ENCODE measurements around the gene AOPEP.

The AOPEP gene

DNA sequence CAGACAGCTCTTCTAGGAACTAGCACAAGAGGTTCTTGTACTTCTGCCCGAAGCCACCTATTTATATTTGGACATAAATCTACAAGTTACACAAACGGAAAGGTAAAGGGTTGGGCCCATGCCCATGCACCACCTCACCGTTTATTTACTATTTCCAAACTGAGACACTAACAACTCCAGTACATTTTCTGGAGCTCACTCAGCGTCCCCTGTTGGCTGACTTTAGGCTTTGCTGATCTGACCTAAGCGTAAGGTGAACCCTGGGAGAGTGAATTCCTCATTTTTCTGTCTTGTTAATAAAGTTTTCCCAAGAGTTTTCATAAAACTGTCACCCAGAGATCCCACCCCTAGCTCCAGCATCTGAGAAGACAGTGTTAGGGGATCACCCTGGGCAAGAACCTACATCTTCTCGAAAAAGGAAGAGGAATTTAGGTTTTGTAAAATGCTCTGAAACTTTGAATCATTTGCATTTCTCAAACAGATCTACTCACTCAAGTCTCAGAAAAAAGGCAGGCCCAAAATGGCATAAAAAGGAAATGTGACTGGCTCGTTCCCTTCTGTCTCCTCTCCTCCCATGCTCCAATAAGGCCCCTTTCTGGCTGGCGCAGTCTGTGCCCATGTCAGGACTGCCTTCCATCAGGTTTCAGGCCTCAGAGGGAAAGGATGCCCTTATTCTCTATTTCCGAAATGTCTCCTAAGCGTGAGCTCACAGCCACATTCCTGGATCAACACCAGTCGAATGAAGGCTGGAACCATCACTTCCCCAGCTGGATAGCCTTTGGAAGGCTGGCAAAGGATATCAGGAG is 389.7 kb downstream of the AOPEP start:
- no peak for DNase-seq (ENCODE audit: low spot score)

DNA sequence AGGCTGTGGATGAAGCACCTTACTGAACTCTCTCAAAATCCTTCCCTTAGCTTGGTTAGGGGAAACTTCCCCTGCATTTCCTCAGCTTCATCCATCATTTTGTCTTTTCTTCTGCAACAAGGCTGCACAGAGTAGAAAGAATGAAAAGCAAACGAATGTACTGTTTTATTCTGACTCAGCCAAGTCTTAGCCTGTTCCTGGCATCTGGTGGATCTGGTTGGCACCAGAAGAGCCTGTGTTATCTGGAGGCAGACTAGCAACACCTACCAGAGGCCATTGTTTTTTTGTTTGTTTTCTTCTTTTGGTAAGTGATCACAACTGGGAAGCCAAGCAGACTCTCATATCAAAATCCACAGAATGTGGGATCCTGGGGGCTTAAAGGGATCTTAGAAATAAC is 390.3 kb downstream of the AOPEP start:
- no peak for DNase-seq (ENCODE audit: low spot score)

DNA sequence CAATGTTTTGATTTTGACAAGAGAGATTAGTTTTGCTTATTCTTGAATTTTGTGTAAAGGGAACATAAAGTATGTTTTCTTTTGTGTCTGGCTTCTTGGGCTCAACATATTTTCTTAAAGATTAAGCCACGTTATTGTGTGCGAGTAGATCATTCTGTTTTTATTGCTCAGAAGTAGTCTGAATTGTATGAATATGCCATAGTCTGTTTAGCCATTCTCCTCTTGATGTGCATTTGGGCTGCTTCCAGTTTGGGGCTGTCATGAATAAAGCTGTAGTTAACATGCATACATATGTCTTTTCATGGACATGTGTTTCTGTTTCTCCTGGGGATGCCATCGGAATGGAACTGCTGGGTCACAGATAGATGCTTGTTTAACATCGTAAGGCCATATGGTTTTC is 392.1 kb downstream of the AOPEP start:
- no peak for DNase-seq (ENCODE audit: low spot score)

DNA sequence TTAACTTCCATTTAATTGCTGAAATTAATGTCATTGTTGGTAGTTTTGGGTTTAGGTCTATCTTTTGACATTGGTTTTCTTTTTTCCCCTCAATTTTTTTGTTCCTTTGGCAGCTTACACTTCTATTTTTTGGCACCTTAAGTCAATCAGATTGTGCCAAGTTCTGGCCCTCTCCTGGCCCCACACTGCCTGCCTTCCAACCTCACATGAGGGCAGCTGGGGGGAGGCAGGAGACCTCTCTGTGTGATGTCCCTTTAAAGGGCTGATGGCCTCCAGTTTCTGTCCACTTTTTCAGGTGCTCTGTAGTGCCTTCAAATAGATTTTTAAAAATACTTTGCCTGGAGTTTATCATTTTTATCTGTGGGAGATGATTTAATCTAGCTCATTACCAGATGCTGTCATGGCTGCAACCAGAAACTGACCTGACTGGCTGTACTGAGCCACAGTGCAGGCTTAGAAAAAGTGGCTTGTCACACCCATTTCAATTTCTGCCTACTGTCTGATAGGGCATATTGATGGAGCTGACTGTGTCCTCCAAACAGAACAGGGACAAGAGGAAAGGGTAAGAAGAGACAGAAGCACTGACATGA is 394.4 kb downstream of the AOPEP start:
- DNase-seq (ENCODE audit: low spot score): no peak

- no peak for DNase-seq (ENCODE audit: low spot score)
Observed at GRCh38 chr9:95124582-95125367, 398.3 kb downstream of the AOPEP start.

GRCh38 chr9:95125652-95126051 is 399.2 kb downstream of the AOPEP start:
- no peak for DNase-seq (ENCODE audit: low spot score)

DNA sequence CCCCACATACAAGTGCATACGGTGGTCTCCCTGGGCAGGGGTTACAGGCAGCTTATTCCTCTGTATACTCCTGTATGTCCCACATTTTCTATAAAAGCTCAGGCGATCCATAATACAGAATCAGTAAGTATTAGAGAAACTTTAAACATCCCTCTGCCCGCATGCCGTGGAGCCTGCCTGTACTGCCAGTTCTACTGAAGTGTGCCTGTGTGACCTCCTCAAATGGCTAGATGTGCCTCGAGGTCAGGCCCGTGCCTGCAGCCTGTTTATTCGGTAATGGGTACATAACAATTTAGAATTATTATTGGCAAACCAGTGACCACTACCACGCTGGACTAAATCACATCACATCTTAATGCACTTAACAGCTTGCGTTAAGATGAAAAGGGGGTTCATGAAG is 400.2 kb downstream of the AOPEP start:
- no peak for DNase-seq (ENCODE audit: low spot score)

GRCh38 chr9:95127249-95128176 is 401.0 kb downstream of the AOPEP start:
- peak; percentile 77 for DNase-seq (ENCODE audit: low spot score)

DNA sequence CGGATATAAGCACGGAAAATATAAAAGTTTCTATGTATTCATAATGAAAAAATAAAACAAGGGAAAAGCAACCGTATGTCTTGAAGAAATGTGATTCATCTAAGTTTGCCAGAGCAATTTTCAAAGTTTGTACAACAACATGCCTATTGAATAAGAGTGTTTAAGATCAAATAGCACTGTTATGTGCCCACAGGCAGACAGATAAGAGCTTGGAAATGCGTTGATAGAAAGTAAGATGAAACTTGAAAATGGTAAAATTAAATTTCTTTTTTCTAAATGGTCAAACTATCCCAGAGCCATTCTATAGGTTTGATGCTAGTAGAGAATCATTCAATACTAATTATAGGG is 401.7 kb downstream of the AOPEP start:
- DNase-seq (ENCODE audit: low spot score): no peak

DNA sequence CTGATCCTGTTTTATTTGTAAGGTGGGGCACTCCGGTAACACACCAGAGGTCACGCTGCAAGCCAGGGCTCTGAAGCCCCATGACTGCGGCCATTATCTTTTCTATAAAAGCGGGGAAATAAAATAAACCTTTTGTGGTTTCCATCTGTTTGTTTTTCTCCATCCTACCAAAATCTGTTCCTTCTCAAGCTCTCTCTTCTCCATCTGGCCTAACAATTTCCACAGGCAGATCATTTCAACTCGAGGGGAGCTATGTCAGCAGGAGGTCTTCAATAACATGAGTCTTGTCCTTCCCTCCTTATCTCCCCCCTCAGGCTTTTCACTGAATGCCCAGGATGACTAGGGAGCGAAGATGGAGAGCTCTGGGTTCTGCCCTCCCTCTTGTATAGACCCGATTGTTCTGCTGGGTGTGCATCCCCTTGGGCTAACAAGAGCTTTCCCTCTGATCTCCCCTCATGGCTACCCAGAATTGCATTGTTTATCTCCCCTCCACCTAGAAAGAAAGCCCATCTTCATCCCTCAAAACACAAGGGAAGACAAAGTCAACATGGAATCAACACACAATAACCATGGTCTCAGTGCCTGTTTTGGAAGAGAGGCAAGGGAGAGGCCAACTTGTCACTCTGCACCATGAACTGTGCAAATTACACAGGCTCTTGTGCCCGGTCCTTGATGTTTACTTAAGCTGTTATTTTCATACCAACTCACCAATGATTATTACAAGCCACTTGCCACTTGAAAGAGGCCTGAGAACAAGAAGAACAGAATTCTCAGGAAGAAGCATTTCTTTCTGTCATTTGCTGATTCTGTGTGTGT is 403.2 kb downstream of the AOPEP start:
- no peak for DNase-seq (ENCODE audit: low spot score)

DNA sequence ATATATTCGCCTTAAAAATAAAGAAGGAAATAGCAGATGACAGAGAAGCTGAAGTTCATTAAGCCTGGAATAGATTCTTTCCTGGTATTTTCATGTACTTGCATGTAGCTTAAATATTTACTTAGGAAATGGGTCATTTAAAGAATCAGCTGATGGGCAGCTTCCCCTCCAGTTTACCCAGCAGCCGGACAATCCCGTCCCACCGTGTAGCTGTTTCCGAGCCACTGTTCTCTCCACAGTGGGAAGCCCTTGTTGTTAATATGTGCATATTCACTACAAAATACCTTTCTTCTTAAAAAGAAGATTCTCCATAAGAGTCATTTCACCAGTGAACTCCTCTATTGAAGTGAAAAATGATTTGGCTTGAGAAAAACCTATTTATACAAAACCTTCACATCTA is 404.0 kb downstream of the AOPEP start:
- no peak for DNase-seq (ENCODE audit: low spot score)

GRCh38 chr9:95131023-95131943 is 404.8 kb downstream of the AOPEP start:
- peak; percentile 63 for DNase-seq (ENCODE audit: low spot score)

GRCh38 chr9:95132366-95133324 is 406.1 kb downstream of the AOPEP start:
- DNase-seq (ENCODE audit: low spot score): peak; percentile 49

DNA sequence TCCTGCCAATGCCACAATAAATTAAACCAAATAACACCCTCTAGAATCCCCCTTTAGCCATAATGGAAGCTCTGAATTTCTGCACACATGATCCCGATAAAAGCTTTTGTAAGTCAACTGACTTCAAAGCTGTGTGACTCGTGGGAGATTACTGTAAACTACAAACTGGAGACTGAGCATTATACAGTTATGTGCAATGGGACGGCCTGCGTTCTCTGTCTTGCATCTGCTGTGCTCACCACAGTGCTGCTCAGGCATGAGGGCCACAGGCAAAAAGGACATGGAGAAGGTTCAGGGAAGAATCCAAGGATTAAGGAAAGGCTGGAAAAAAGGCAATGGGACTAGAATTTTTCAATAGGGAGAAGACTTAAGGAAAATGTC is 406.8 kb downstream of the AOPEP start:
- DNase-seq (ENCODE audit: low spot score): no peak

GRCh38 chr9:95134457-95134881 is 408.0 kb downstream of the AOPEP start:
- no peak for DNase-seq (ENCODE audit: low spot score)

- DNase-seq (ENCODE audit: low spot score): no peak
Observed at GRCh38 chr9:95135756-95136155, 409.3 kb downstream of the AOPEP start.
